Fibroblast of villous mesenchyme (primary cell): Measurements from ENCODE around the gene B3GNT9. TPM values are rescaled to one million over a fixed set of nuclear protein-coding genes. Genes with fewer than 3 reads are reported as not detected.

ENCODE experiments used
- DNase-seq: peaks from one replicate; pipeline ENCODE4 v3.0.0-alpha.2; 2010; ENCODE audit warnings: low read depth
- H3K4me3 ChIP-seq: 2 replicates; pipeline ENCODE4 v1.5.1; 2011; ENCODE audit warnings: low read depth, mild to moderate bottlenecking, low read length
- total RNA-seq: library from RNA; depleted of rRNA; stranded (reverse); fragments of >200 nt; gene quantifications from 2 replicates; pipeline ENCODE4 v1.2.3, GENCODE V29; 2012
- TF ChIP-seq, protein P1 (sequence below): IDR thresholded peaks from 2 replicates; pipeline ENCODE4 v1.5.1; 2012; ENCODE audit warnings: low read depth, mild to moderate bottlenecking, low read length; ENCODE audit not compliant: insufficient read depth

B3GNT9 gene
- total RNA-seq, 1 donor = 41.9 TPM

- TF ChIP-seq, protein P1, sequence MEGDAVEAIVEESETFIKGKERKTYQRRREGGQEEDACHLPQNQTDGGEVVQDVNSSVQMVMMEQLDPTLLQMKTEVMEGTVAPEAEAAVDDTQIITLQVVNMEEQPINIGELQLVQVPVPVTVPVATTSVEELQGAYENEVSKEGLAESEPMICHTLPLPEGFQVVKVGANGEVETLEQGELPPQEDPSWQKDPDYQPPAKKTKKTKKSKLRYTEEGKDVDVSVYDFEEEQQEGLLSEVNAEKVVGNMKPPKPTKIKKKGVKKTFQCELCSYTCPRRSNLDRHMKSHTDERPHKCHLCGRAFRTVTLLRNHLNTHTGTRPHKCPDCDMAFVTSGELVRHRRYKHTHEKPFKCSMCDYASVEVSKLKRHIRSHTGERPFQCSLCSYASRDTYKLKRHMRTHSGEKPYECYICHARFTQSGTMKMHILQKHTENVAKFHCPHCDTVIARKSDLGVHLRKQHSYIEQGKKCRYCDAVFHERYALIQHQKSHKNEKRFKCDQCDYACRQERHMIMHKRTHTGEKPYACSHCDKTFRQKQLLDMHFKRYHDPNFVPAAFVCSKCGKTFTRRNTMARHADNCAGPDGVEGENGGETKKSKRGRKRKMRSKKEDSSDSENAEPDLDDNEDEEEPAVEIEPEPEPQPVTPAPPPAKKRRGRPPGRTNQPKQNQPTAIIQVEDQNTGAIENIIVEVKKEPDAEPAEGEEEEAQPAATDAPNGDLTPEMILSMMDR = no peak
- no peak for DNase-seq
- H3K4me3 ChIP-seq = no peak overlapping the region
These were observed 7.3 kb upstream of the B3GNT9 start for GRCh38 chr16:67157892-67158635.

DNA sequence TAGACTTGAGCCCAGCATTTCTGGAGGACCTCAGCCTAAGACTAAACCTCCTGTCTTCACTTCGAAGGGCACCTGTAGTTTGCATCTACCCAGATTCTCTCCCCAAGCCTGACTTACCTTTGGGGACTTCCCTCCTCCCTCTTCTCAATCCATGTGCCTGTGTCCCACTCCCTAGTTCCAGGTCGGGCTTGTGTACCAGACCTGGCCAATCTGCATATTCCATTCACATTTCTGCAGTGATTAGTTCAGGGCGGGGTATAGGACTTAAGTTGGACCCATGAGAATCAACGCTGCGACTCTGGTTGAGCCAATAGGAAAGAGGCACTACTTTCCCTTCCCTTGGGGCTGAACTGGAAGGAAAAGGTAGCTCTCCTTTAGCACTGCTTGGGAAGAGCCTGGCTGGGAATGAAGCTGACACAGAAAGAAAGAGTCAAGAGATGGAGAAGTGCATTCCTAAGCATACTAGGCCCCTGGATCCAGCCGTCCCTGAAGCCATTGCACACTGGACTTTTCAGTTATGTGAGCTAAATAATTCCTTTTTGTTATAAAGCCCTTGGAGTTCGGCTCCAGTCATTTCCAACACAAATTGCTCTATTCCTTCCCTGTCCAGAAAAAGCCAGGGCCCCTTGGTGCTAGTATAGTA is 6.4 kb upstream of the B3GNT9 start:
- DNase-seq = no peak
- no peak overlapping the region for H3K4me3 ChIP-seq
- TF ChIP-seq, protein P1 = no peak

DNA sequence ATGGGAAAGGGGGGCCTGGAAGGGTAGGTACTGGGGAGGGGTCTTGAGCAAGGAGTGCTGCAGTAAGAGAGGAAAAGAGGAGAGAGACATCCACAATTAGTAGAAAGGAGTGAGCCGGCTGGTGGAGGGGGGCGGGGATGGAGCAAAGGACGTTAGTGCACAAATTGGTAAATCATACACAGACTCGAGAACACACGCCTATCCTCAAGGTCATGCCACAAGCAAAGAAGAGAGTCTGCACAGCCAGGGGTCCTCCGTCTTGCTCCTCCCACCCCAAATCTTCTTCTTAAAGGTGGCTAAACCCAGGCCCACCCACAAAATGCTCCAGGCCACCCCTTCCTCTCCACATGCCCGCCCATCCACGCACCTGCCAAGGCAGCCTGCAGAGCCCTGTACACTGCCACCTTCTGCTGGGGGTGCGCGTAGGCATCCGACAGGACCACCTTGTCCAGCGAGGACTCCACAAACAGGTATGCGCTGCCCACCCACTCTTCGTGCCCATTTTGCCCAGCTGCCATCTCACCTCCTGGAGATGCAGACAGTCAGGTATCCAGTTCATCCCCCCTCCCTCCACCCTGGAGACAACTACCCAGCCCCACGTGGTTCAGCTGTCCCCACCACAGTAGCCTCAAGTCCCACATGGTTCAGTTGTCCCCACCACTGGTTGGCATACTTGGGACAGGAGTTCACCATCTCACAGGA is 5.5 kb upstream of the B3GNT9 start:
- no peak overlapping the region for H3K4me3 ChIP-seq
- TF ChIP-seq, protein P1 = no peak
- no peak for DNase-seq

- TF ChIP-seq, protein P1 = peak; percentile 76
These were observed 4.7 kb upstream of the B3GNT9 start for GRCh38 chr16:67155295-67156142.

DNA sequence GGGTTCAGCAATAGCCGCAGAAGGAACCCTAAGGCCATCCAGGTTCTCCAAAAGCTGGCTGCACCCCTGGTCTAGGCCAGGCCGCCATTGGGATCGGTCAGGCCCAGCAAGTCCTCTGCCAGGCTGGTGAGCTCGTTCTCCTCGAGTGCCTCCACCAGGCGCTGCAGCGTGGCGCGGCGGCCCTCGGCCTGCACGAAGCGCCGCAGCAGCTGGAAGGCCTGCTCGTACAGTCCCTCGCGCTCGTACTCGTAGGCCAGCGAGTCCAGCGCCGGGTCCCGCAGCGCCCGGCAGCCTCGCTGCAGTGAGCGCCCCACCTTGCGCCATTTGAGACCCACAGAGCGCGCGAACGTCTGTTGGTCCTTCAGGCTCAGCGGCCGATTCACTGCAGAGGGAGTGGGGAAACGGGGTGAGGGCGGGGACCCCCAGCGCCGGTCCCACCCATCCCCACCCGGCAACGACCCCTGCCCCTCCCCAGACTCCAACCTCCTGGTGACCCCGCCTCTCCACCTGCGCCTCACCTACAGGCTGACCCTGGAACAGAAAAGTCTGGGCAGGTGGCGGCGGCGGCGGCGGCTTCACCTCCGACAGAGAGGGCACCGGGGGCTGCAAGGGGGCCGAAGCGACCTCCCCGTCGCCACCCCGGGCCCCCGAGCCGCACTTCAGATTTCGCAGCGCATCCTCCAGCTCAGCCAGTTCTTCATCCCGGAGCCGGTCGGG is 3.9 kb upstream of the B3GNT9 start:
- peak overlapping the region; percentile 27 for H3K4me3 ChIP-seq
- TF ChIP-seq, protein P1 = no peak
- no peak for DNase-seq

More at GRCh38 chr16:67155295-67156142, 4.7 kb upstream of the B3GNT9 start:
- DNase-seq = peak; percentile 70
- peak overlapping the region; percentile 27 for H3K4me3 ChIP-seq
